ENCODE measurements around the gene TPPP3. TPM values are rescaled to one million over a fixed set of nuclear protein-coding genes. Genes with fewer than 3 reads are reported as not detected.

TPPP3 gene
- total and polyA plus RNA-seq, 2 donors (not counting 3 experiments of a cell fraction or from before 2014, with no cell fraction given): 0.33 to 1.3 TPM

DNA sequence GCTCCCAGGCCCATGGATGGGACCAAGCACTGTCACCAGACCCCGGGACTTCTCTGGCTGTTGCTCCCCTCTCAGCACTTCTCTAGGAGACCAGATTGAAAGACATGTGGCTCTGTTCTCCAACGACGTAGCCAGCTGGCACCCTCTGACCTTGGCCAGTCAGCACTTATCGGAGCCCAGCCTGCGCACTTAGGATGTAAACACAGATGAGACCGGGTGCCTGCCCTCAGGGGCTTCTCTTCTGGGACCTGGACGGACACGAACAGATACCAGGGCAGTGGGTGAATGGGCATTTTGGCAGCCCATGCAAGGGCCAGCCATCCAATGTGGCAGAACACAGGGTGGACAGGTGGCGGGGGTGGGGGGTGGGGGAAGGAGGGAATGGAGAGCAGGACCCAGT, 16.3 kb upstream of the TPPP3 start:
- BruUV-seq (replicated peaks): no TSS peak
- intact Hi-C loops (cut with micrococcal nuclease) (no loop called here), dilution Hi-C loops (cut with MboI; ENCODE audit: extremely low pct_ligation_motif_present, low sequenced_read_pairs) (no loop called here)
- DNase-seq (ENCODE audit: low read depth, low spot score) (no peak), FAIRE-seq (no peak)
- no peak overlapping the region for H3K4me3 ChIP-seq (replicated peaks in 1 of 3; ENCODE audit: insufficient read depth in 1 of 3, low read depth in 1 of 3, low read length in 3 of 3)
- CTCF ChIA-PET: interaction anchor here (1.6 to 5.6 kb wide), 2 partner anchors 10 to 18 kb away, joined by 3 to 35 read pairs; no protein-coding TSS in a partner anchor
- no peak overlapping the region for H3K4me2 ChIP-seq (ENCODE audit: insufficient read depth, low read length)
- H3K79me2 ChIP-seq (ENCODE audit: control insufficient read depth, insufficient read depth, low read length): peaks cover 2% of the 10 kb centered on the region
- H3K9me3 ChIP-seq (replicated peaks; ENCODE audit: control insufficient read depth, insufficient read depth, low read length): no peaks in the 10 kb centered on the region
- H3K36me3 ChIP-seq (ENCODE audit: control insufficient read depth in 2 of 2, extremely low read depth in 1 of 2, insufficient read depth in 2 of 2, low read length in 2 of 2): no peaks in the 10 kb centered on the region
- no peaks in the 10 kb centered on the region for H4K20me1 ChIP-seq (replicated peaks; ENCODE audit: control insufficient read depth, extremely low read depth, insufficient read depth, low read length)
- no peaks in the 10 kb centered on the region for H3K9me1 ChIP-seq (replicated peaks; ENCODE audit: control insufficient read depth, extremely low read depth, insufficient read depth, low read length)
- no peak overlapping the region for H3K27ac ChIP-seq (ENCODE audit: insufficient read depth, low read depth, low read length)
- POLR2A ChIA-PET: no interaction called here
- H3K27me3 ChIP-seq (ENCODE audit: control insufficient read depth in 2 of 2, insufficient read depth in 2 of 2, low read length in 2 of 2): no peaks in the 10 kb centered on the region
- no peak overlapping the region for H2AFZ ChIP-seq (ENCODE audit: low read depth, low read length)
- peaks cover 28% of the 10 kb centered on the region for H3K4me1 ChIP-seq (ENCODE audit: control insufficient read depth, extremely low read depth, insufficient read depth, low read length)
- no peak overlapping the region for H3K9ac ChIP-seq (replicated peaks; ENCODE audit: extremely low read depth, insufficient read depth, low read length)
- TF ChIP-seq MYC (IDR thresholded peaks at IDR 0.05; ENCODE audit: low read depth, low read length) (no peak), FOS (IDR thresholded peaks at IDR 0.05; ENCODE audit: borderline replicate concordance, insufficient read depth, low read length) (no peak), JUN (IDR thresholded peaks at IDR 0.05; ENCODE audit: borderline replicate concordance, insufficient read depth, insufficient read length, low read depth) (no peak), GATA2 (IDR thresholded peaks at IDR 0.05; ENCODE audit: insufficient read depth, insufficient read length, low read depth, low read length) (no peak), POLR2A (IDR thresholded peaks at IDR 0.05; ENCODE audit: low read depth, low read length) (no peak), MAX (IDR thresholded peaks at IDR 0.05; ENCODE audit: insufficient read depth, insufficient read length) (no peak), EZH2 (IDR thresholded peaks at IDR 0.05; ENCODE audit: borderline replicate concordance, low read depth, low read length, severe bottlenecking) (no peak), POLR2AphosphoS5 (IDR thresholded peaks at IDR 0.05; ENCODE audit: insufficient read depth, low read depth, low read length) (no peak)
- TF ChIP-seq, protein P1, sequence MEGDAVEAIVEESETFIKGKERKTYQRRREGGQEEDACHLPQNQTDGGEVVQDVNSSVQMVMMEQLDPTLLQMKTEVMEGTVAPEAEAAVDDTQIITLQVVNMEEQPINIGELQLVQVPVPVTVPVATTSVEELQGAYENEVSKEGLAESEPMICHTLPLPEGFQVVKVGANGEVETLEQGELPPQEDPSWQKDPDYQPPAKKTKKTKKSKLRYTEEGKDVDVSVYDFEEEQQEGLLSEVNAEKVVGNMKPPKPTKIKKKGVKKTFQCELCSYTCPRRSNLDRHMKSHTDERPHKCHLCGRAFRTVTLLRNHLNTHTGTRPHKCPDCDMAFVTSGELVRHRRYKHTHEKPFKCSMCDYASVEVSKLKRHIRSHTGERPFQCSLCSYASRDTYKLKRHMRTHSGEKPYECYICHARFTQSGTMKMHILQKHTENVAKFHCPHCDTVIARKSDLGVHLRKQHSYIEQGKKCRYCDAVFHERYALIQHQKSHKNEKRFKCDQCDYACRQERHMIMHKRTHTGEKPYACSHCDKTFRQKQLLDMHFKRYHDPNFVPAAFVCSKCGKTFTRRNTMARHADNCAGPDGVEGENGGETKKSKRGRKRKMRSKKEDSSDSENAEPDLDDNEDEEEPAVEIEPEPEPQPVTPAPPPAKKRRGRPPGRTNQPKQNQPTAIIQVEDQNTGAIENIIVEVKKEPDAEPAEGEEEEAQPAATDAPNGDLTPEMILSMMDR (IDR thresholded peaks at IDR 0.05; ENCODE audit: extremely low read depth in 1 of 2, insufficient read depth in 1 of 2, low read depth in 1 of 2, low read length in 2 of 2): no peak

Measured in endothelial cell of umbilical vein (primary cell).